Esophagus (tissue), 2 donors: ENCODE results near the gene PLEKHA5. TPM values are rescaled to one million over a fixed set of nuclear protein-coding genes. Genes with fewer than 3 reads are reported as not detected.

Source experiments
- H3K27ac ChIP-seq, 2 donors: one replicate each; pipeline ENCODE4 v1.5.1; 2013; ENCODE audit warnings: low read depth in 2 of 2, mild to moderate bottlenecking in 2 of 2, inconsistent platforms in 1 of 2, low read length in 1 of 2, moderate library complexity in 1 of 2
- H3K27me3 ChIP-seq, 2 donors: one replicate each; pipeline ENCODE4 v1.6.1; 2013; ENCODE audit warnings: low read length in 2 of 2, control low read depth in 1 of 2, mild to moderate bottlenecking in 1 of 2; ENCODE audit not compliant: insufficient read depth in 2 of 2, control insufficient read depth in 1 of 2
- H3K36me3 ChIP-seq, 2 donors: one replicate each; pipeline ENCODE4 v1.6.1; 2013; ENCODE audit warnings: low read length in 1 of 2; ENCODE audit not compliant: control insufficient read depth in 2 of 2, insufficient read depth in 2 of 2
- H3K4me1 ChIP-seq, 2 donors: one replicate each; pipeline ENCODE4 v1.6.1; 2013; ENCODE audit warnings: low read length in 1 of 2; ENCODE audit not compliant: control insufficient read depth in 2 of 2, insufficient read depth in 2 of 2
- H3K4me3 ChIP-seq, 2 donors: one replicate each; pipeline ENCODE4 v1.5.1; 2013; ENCODE audit warnings: low read length in 2 of 2, mild to moderate bottlenecking in 2 of 2, low read depth in 1 of 2, moderate library complexity in 1 of 2
- H3K9me3 ChIP-seq, 2 donors: one replicate each; pipeline ENCODE4 v1.6.1; 2013; ENCODE audit warnings: mild to moderate bottlenecking in 2 of 2, low read depth in 1 of 2, low read length in 1 of 2, moderate library complexity in 1 of 2; ENCODE audit not compliant: control insufficient read depth in 2 of 2, insufficient read depth in 1 of 2
- WGBS, 2 donors: extraction: QIAGEN DNeasy Blood & Tissue Kit; methylation state at CpG; one replicate each; pipeline ENCODE4 v1.1.7; 2013; 5-methylcytosine and 5-hydroxymethylcytosine counted together
- polyA plus RNA-seq, 2 donors: library from polyadenylated mRNA; stranded (reverse); fragments of 200-250 nt; gene quantifications; one replicate each; pipeline ENCODE4 v1.2.3, GENCODE V29; 2013
- donor health status: healthy with polysubstance abuse.
- donor health status: Bipolar disorder and iron deficiency.

PLEKHA5 gene
- polyA plus RNA-seq, 2 donors, result 17.6 to 27.8 TPM

DNA sequence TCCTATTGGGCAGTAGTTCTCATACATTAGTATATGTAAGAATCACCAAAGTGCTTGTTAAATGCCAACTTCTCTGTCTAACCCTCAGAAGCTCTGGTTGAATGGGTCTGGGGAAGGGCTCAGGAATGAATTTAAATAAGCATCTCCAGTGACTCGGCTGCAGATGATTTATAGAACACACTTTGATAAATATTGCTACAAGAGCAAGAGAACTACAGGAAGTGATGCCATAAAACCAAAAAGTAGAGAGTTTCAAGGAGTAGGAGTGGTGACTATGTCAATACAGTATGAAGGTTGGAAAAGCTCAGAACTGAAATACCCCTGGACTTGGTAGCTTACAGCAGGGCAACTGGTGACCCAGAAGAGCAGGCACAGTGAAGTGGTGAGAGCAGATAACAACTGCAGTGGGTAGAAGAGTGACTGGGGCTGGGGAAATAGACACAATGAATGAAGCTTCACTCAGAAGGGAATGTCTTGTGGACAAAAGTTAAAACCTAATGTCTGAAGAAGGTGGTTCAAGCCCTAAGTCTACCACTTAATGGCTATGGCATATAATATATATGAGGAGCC lies 8.0 kb upstream of the PLEKHA5 start:
- H3K4me3 ChIP-seq, result no peak overlapping the region
- H3K27me3 ChIP-seq, result no peaks in the 10 kb centered on the region
- H3K36me3 ChIP-seq, result no peaks in the 10 kb centered on the region
- H3K27ac ChIP-seq, result no peak overlapping the region
- no peaks in the 10 kb centered on the region for H3K9me3 ChIP-seq
- H3K4me1 ChIP-seq, result no peaks in the 10 kb centered on the region
- WGBS, 2 donors, result 67 to 75% methylated on average over 1 of the region's 1 CpG

DNA sequence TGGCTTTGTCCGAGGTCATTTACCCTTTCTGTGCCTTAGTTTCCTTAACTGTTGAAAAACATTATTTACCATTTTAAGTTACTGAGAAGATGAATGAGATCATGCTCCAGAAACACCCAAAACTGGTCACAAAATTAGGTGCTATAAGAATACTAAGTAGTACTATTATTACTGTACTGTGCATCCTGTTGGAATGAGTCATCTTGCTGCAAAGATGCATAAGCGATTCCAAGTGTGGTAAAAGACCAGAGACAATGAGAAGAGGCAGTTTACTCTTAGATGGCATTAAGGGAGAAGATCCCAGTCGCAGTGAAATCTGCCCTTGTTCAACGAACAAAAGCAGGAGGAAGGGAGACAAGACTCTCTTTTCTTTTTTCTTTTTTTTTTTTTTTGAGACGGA lies 4.2 kb upstream of the PLEKHA5 start:
- WGBS, 2 donors, result 68 to 76% methylated on average over 4 to 5 of the region's 5 CpGs
- no peaks in the 10 kb centered on the region for H3K27me3 ChIP-seq
- no peaks in the 10 kb centered on the region for H3K9me3 ChIP-seq

DNA sequence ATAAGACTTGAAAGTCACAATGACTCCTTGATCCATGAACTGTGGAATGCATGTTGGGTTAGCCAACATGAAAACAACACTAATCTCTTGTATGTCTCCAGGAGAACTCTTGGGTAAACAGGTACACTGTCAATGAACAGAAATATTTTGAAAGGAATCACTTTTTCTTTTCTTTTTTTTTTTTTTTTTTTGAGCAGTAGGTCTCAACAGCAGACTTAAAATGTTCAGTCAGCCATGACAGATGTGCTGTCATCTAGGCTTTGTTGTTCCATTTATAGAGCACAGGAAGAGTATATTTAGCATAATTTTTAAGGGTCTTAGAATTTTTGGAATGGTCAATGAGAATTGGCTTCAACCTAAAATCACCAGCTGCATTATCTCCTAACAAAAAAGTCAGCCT lies 2.3 kb upstream of the PLEKHA5 start:
- Histone ChIP-seq H3K27ac (no peak overlapping the region), H3K27me3 (no peaks in the 10 kb centered on the region), H3K4me3 (no peak overlapping the region), H3K4me1 (no peaks in the 10 kb centered on the region), H3K9me3 (no peaks in the 10 kb centered on the region), H3K36me3 (no peaks in the 10 kb centered on the region)

More for the DNA sequence above, 4.2 kb upstream of the PLEKHA5 start:
- H3K27ac ChIP-seq, result no peak overlapping the region
- no peak overlapping the region for H3K4me3 ChIP-seq
- H3K4me1 ChIP-seq, result no peaks in the 10 kb centered on the region
- no peaks in the 10 kb centered on the region for H3K36me3 ChIP-seq

DNA sequence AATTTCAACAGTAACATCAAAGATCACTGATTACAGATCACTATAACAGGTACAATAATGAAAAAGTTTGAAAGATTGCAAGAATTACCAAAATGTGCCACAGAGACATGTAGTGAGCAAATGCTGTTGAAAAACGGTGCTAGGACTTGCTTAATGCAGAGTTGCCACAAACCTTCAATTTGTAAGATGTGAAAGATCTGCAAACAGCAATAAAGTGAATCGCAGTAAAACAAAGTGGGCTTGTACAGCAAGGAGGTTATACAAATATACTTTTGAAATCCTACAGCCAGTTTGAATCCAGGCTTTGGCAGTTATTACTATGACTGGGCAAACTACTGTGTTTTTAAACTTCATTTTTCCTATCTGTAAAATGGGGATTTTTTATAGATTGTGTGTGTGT lies 1.0 kb upstream of the PLEKHA5 start:
- WGBS, 2 donors, result 66 to 78% methylated on average over 2 of the region's 2 CpGs
- no peak overlapping the region for H3K27ac ChIP-seq
- no peaks in the 10 kb centered on the region for H3K36me3 ChIP-seq
- H3K9me3 ChIP-seq, result no peaks in the 10 kb centered on the region
- H3K4me1 ChIP-seq, result no peaks in the 10 kb centered on the region
- H3K27me3 ChIP-seq, result no peaks in the 10 kb centered on the region
- no peak overlapping the region for H3K4me3 ChIP-seq

DNA sequence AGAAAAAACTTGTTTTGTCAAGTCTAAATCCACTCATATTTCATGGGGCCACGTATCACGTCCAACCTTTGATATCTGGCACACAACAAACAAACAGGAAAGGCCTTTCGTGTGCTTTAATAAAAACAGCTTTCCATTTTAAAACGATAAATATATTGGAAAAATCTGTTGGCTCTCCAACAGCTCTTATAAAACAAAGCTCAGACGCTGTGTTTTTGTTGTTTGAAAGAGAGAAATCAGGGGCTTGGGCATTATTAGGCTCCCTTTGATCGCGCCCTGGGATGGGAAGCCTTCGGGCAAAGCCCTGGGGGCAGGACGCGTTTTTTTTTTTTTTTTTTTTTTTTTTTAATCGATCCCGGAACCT lies 429 bp upstream of the PLEKHA5 start:
- peak overlapping the region; percentile 11 to 84 for H3K4me3 ChIP-seq
- H3K27ac ChIP-seq, result peak overlapping the region; percentile 89 to 96
- 1% methylated on average over 12 of the region's 12 CpGs for WGBS, 2 donors
- no peaks in the 10 kb centered on the region for H3K4me1 ChIP-seq
- no peaks in the 10 kb centered on the region for H3K36me3 ChIP-seq
- no peaks in the 10 kb centered on the region for H3K27me3 ChIP-seq
- H3K9me3 ChIP-seq, result no peaks in the 10 kb centered on the region

DNA sequence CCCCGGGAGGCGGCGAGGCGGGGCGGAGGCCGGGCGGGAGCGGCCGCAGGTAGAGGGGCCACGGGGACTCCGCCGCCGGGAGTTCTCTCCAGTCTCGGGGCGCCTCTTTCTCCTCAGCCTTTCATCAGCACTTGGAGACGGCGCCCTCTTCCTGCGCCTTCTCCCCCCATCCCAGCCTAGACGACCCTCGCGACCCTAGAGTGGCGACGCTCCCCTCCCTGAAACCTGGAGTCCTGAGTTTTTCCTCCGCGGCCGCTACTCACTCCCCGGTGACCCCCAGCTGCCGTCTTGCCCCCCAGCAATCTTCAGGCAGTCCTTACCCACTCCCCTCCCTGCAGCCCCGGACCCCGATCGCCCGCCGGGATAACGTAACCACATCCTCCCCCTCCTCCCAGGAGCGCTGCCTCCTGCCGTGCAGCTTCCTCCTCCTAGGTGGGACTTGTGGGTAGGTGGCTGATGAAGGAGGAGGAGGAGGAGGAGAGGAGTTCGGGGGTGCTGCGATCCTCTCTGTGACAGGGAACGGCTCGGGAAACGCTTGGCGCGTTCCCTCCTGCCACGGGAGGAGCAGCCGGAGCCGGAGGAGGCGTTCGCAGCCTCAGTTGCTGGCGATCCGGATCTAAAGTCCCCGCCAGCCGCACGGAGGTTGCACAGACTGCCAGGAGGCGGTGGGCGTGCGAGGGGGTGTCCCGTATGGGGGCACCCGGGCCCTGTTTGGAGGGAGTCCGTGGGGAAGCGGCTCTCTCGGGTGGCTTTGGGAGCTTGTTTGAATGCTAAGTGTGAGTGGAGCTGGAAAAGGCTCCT lies 891 bp downstream of the PLEKHA5 start:
- Histone ChIP-seq H3K4me3 (peak overlapping the region; percentile 84 to 91), H3K27ac (peak overlapping the region; percentile 89 to 96), H3K36me3 (no peaks in the 10 kb centered on the region), H3K27me3 (no peaks in the 10 kb centered on the region), H3K9me3 (no peaks in the 10 kb centered on the region), H3K4me1 (no peaks in the 10 kb centered on the region)
- WGBS, 2 donors, result 0 to 1% methylated on average over 48 to 61 of the region's 61 CpGs

DNA sequence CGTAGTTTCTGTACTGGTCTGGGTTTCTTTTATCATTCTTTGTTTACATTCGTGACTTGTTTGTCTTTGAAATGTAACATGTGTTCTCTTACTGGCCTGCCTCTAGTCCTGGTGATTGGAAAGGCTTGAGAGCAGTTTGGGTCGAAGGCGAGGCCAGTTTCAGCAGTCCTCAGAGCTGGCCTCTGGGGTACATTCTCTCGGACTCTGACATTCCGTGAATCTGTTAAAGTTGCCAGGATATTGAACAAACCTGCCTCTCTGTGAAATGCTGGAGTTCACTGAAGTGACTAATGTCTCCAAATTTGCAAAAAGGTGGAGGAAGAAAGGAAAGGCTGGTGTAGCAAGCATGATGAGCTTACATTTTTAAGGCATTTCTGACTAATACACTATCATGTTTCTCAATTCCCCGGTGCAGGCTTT lies 1.5 kb downstream of the PLEKHA5 start:
- Histone ChIP-seq H3K4me1 (no peaks in the 10 kb centered on the region), H3K36me3 (peaks cover 0 to 2% of the 10 kb centered on the region in 2 donors), H3K27ac (peak overlapping the region; percentile 89 to 96), H3K9me3 (no peaks in the 10 kb centered on the region), H3K27me3 (no peaks in the 10 kb centered on the region), H3K4me3 (peak overlapping the region; percentile 84 to 91)
- WGBS, 2 donors, result 5 to 7% methylated on average over 7 of the region's 7 CpGs

DNA sequence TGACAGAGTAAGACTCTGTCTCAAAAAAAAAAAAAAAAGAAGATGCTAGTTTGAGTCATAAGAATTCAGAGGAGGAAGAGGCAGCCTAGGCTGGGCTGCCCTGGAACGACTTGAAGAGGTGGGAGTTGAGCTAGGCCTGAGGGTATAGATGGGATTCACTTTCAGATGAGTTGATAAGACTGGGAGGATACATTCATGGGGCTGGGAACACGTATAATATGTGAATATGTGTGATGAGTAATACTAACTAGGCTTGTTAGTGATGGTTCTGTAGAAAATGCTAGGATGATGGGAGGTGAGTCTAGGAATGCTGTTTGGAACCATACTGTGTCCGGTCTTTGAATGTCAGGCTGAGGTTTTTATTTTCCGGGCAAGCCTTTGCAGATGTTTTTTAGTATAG lies 9.0 kb downstream of the PLEKHA5 start:
- no peaks in the 10 kb centered on the region for H3K9me3 ChIP-seq
- no peaks in the 10 kb centered on the region for H3K4me1 ChIP-seq
- no peak overlapping the region for H3K27ac ChIP-seq
- no peak overlapping the region for H3K4me3 ChIP-seq
- H3K27me3 ChIP-seq, result no peaks in the 10 kb centered on the region
- peaks cover 0 to 2% of the 10 kb centered on the region in 2 donors for H3K36me3 ChIP-seq
- WGBS, 2 donors, result 83 to 84% methylated on average over 4 of the region's 4 CpGs

DNA sequence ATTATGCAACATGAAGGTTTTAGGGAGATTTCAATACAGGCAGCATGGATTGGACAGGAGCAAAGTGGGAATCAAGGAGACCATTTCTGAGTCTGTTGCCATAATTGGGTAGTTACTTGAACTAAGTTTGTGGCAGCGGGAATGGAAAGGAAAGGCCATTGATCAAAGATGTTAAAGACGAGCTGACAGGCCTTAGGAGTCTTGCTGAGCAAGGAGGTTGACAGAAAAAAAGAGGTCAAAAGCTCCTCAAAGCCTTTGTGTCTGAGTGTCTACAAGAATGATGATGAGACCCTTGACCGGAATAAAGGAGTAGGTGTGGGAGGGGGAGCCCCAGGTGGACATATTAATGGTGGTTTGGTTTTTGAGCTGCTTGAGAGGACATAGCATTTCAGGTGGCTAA lies 9.4 kb downstream of the PLEKHA5 start:
- H3K36me3 ChIP-seq, result peaks cover 0 to 2% of the 10 kb centered on the region in 2 donors
- H3K4me3 ChIP-seq, result no peak overlapping the region
- no peaks in the 10 kb centered on the region for H3K4me1 ChIP-seq
- H3K27ac ChIP-seq, result no peak overlapping the region
- 88 to 92% methylated on average over 3 of the region's 3 CpGs for WGBS, 2 donors
- no peaks in the 10 kb centered on the region for H3K27me3 ChIP-seq
- H3K9me3 ChIP-seq, result no peaks in the 10 kb centered on the region
